ENCODE measurements around the gene EDC3.
"Not testable (repeated sequence)": the region's sequence is repeated elsewhere in the genome, so short reads cannot be mapped to it uniquely, and the experiment has no call there.

The EDC3 gene

GRCh38 chr15:74648051-74648842 lies 47.6 kb downstream of the EDC3 start:
- DNase-seq, result no peak

GRCh38 chr15:74646480-74646879 lies 49.3 kb downstream of the EDC3 start:
- no peak for DNase-seq

GRCh38 chr15:74643665-74644204 lies 52.1 kb downstream of the EDC3 start:
- no peak for DNase-seq

- peak in 2 of 3 experiments; percentile 80 to 90 for DNase-seq
These were observed 52.8 kb downstream of the EDC3 start for GRCh38 chr15:74642734-74643664.

- peak; percentile 51 to 93 (median 80) for DNase-seq
These were observed 53.5 kb downstream of the EDC3 start for GRCh38 chr15:74642348-74642733.

GRCh38 chr15:74641151-74641550 lies 54.7 kb downstream of the EDC3 start:
- no peak for DNase-seq

GRCh38 chr15:74636984-74637383 lies 58.8 kb downstream of the EDC3 start:
- DNase-seq, result no peak

- DNase-seq, result peak; percentile 54 to 85 (median 70)
These were observed 60.6 kb downstream of the EDC3 start for GRCh38 chr15:74635228-74635627.

- no peak for DNase-seq
These were observed 62.0 kb downstream of the EDC3 start for GRCh38 chr15:74633781-74634180.

- no peak for DNase-seq
These were observed 63.2 kb downstream of the EDC3 start for GRCh38 chr15:74632601-74633000.

GRCh38 chr15:74631935-74632560 lies 63.8 kb downstream of the EDC3 start:
- peak in 2 of 3 experiments; percentile 48 to 73 for DNase-seq

- DNase-seq, result no peak
These were observed 64.4 kb downstream of the EDC3 start for GRCh38 chr15:74631408-74631807.

- DNase-seq, result no peak
These were observed 64.8 kb downstream of the EDC3 start for GRCh38 chr15:74631087-74631385.

- DNase-seq, result no peak
These were observed 65.3 kb downstream of the EDC3 start for GRCh38 chr15:74630284-74631086.

- not testable (repeated sequence) for DNase-seq
These were observed 66.1 kb downstream of the EDC3 start for GRCh38 chr15:74629696-74630095.

GRCh38 chr15:74628949-74629348 lies 66.9 kb downstream of the EDC3 start:
- no peak for DNase-seq

- DNase-seq, result no peak
These were observed 67.6 kb downstream of the EDC3 start for GRCh38 chr15:74628199-74628598.

GRCh38 chr15:74627766-74628165 lies 68.1 kb downstream of the EDC3 start:
- DNase-seq, result no peak

GRCh38 chr15:74626752-74627692 lies 68.8 kb downstream of the EDC3 start:
- no peak for DNase-seq

- DNase-seq, result no peak
These were observed 69.5 kb downstream of the EDC3 start for GRCh38 chr15:74626336-74626735.

- DNase-seq, result no peak
These were observed 70.1 kb downstream of the EDC3 start for GRCh38 chr15:74625693-74626092.
